GM19438 (cell line): ENCODE results near the gene PLEKHA5.

ENCODE experiments used
- ATAC-seq: cut with Tn5 transposase; IDR thresholded peaks from one replicate; pipeline ENCODE4 v1.9.1; 2021; ENCODE audit warnings: low read depth; ENCODE audit not compliant: unreplicated experiment

PLEKHA5 gene

DNA sequence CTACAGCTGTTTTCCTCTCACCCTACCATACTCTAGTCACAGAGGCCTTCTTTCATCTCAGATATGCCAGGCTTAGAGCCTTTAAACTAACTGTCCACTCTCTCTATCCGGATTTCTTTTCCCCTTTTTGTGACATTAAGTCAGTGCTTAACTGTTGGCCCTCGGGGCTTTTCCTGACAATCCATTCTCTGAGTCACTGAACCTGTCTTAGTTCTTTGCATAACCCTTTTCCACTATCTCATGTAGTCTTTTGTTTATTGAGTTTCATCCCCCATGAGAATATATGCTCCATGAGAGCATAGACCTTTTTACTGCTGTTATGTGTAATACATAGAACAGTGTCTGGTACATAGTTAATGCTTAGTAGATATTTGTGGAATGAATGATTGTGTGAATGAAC lies 68.7 kb downstream of the PLEKHA5 start:
- ATAC-seq = no peak

DNA sequence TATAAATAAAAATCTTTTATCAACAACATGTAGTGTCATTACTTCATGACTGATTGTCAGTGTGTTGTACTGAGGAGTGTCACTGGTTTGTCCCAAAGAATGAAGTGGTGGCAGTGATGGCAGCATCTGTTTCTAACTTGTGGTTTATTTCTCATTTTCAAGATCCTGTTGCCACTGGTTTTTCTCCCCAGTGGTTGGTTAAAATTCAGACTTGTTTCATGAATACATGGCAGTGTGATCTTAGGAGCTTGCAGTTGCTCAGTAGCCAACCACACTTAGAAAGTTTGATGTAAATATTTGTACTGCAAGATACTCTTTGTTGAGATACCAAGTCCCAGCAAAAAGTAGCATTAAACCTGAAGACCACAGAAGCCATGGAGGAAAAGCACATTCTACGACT lies 69.8 kb downstream of the PLEKHA5 start:
- no peak for ATAC-seq

DNA sequence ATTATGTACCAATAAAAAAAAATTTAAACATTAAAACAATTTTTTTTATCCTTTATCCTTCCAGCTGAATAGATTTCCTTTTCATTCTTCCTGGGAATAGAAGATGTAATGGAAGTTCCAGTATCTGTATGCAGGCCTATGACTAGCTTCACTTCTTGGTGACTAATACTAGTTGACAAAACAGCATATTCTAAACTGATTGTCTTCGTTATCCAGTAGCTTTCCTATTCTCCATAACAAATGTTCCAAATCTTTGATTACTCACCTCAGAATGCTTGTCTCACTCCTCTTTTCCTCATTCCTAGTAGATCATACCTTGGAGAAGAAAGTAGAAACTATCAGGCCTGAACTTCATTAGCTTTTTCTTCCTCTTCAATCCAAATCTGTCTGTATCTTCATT lies 70.7 kb downstream of the PLEKHA5 start:
- no peak for ATAC-seq

DNA sequence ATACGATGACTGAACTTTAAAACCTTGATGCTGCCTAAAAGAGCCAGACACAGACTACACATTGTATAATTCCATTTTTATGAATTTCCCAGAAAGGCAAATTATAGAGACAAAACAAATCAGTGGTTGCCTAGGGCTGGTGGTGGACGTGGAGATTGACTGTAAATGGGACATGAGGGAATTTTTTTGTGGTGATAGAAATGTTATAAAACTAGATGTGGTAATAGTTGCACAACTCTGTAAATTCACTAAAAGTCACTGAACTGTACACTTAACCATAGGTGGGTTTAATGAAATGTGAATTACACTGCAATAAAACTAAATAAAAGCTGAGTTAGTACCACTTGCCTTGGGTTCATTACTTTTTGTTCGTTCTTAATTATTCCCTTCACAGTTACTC lies 72.1 kb downstream of the PLEKHA5 start:
- ATAC-seq = no peak

DNA sequence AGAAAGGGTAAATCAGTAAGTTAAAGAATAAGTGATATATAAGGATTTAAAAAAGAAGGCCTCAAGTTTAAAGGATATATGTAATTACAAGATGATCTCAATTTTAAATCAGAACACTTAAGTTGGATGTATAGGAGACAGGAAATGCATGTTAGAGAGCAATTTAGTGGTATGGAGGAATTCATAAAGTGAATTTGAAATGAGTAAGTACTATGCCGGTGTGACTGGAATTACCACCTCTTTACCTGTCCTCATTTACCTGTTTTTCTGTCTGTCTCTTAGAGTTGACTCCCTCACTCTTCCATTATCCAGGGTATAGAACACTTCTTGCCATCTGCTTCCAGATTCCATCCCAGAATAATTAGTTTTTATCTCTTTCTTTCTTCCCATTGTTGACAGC lies 73.5 kb downstream of the PLEKHA5 start:
- ATAC-seq = no peak

DNA sequence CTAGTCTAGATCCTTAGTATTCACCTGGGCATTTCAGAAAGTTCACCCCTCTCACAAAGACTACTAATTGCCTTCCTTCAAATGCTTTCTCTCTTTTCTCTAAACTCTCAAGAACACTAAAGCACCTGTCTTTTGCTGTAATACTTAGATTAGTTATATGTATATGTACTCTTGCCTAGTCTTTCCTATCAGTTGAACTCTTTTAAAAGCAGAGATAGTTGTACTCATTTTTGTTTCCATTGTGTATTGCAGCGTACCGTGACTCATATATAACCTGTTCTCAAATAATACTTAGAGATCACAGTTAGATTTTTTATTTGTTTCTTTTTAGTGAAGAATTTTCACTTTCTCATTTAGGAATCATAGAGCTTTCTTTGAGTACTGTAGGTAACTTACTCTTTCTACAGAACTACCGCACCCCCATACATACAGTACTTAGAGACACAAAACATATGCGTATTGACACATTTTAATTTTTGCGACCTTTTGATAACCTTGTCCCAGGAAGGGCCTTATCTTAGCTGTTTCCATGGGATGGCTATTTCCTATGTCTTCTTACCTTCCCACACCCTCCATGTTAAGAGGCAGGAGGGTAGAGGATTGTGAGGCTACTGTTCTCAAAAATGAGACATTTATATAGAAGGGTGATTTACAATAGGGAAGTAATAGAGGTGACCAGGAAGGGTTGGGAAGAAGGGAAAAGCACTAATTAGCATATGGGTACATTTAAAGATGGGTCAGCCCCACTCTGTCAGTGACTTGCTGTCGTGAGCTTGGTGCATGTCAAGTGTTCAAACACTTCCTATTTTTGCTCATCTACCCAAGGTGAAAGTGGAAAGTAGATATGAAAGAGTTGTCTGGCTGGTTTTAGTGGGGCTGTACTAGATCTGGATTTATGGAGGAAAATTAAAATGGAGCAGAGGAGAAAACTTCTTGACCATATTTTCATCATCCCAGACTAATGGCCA lies 74.3 kb downstream of the PLEKHA5 start:
- ATAC-seq = no peak

DNA sequence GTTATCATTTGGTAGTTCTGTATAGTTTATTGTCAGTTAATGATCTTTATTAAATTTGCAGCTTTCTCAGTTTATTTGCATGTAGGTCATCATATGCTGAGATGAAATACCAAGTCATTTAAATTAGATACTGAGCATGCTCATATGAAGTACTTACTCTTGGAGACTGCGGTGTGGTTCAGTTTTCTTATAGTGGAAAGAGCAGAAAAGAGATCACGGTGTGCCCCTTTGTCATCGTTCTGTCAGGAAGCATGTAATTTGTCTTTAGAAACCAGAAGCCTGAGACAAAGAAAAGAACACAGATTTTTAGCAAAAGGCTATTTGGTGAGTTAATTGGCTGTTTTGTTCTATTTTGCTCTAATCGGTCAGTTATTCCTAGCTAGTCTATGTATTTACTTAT lies 75.6 kb downstream of the PLEKHA5 start:
- no peak for ATAC-seq

DNA sequence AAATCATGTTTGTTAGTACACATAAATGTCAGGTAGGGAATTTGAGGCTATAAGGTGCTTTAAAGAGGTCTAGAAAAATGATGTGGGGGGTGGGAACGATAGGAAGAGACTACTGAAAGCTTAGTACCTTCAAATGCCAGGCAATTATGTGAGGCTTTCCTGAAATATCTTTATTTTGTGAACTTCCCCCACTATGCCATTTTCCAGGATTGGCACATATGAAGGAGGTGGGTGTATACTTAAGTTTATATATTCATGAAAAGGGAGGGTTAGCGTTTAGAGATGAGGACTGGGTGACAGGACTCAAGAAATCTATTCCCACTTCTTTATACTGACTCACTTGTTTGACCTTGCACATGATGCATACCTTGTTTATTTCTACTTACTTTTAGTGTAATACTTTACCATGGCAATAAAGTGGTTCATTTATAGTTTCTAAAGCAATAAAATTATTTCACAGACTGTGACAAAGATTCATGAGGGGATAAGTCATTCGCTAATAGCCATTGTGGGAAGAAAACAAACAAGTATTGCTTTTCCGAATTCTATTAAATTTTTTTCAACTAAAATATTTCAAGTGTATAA lies 77.1 kb downstream of the PLEKHA5 start:
- ATAC-seq = no peak

DNA sequence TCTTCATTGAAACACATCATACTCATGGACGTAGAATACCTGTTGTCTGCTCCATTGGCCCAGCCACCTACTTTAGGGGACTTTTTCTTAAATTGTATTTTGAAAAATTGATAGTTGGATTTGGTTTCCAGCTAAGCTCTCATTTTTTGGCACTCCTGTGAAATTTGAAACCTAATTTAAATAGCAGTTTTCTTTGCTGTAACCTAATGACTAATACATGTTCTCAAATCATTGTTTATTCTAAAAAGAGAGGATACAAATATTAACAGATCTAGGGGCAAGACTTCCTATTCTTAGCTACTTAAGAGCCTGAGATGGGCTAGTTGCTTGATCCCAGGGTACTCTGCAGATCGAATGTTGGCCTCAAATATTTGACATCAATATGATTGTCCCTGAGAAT lies 78.9 kb downstream of the PLEKHA5 start:
- no peak for ATAC-seq

DNA sequence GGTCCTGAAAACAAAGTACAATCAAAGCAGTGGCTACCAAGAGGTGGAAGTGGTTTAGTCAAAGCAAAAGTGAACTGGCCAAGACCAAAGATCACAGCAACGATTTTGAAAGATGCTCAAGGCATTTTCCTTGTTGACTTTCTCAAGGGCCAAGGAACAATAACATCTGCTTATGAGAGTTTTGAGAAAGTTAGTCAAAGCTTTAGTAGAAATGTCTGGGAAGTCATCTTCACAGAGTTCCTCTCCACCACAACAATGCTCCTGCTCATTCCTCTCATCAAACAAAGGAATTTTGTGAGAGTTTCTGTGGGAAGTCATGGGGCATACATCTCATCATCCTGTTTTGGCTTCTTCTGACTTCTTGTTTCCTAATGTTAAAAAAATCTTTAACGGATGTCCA lies 80.1 kb downstream of the PLEKHA5 start:
- no peak for ATAC-seq

DNA sequence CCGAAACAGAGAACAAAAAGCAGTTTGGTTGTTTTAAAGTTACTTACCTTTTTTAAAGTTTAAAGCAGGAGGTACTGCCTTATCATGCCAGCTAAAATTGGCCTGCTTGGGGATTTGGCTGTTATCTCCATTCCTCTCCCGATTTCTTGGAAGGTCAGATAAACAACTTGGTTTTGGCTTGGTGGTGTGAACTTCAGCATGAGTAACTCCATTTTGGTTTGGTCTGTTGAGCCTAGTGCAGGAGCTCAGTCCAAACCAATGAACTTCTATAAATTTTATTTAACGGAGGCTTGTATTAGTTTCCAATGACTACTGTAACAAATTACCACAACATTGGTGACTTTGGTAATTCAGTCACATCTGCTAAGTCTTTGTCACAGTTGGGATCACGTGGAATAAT lies 82.3 kb downstream of the PLEKHA5 start:
- ATAC-seq = no peak

DNA sequence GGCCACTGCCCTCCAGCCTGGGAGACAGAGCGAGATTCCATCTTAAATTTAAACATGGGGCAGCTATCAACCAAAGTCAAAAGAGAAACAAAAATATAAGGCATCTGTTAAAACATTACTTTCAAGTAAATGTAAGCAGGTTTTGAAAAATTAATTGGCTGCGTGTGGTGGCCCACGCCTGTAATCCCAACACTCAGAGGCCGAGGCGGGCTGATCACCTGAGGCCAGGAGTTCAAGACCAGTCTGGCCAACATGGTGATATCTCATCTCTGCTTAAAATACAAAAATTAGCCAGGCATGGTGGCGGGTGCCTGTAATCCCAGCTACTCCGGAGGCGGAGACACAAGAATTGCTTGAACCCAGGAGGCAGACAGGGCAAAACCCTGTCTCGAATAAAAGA lies 82.7 kb downstream of the PLEKHA5 start:
- no peak for ATAC-seq

DNA sequence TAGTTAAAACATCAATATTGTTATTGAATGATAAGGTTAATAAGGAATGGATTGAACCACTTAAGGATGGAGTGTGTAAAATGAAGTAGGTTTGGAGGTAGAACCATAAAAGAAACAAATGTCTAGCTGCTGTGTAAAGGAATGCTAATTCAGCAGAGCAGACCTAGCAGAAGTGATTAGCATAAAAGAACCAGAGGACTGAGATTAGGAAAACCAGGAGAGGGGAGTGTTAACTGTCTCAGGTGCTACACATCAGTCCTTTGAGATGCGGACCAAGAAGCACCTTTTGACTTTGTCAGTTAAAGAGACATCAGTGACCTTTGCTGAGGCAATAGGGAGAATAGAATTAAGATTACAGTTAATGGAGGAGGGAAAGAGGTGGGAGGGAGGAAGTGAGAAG lies 84.5 kb downstream of the PLEKHA5 start:
- ATAC-seq = no peak

DNA sequence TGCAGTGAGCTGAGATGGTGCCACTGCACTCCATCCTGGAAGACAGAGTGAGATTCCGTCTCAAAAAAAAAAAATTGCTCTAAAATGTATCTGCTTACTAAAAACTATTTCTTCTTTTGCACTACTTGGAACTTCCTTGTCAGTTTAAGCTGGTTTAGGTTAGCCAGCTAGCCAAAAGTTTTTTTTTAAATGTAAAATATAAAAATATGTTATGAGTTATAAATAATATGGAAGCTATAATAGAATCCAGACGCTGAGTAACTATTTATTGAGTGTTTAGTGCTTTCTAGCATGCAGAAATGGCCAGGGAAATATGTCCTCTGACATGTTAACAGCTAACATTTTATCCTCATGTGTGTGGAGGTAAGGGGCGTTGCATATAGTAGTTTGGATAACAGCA lies 85.6 kb downstream of the PLEKHA5 start:
- ATAC-seq = no peak

DNA sequence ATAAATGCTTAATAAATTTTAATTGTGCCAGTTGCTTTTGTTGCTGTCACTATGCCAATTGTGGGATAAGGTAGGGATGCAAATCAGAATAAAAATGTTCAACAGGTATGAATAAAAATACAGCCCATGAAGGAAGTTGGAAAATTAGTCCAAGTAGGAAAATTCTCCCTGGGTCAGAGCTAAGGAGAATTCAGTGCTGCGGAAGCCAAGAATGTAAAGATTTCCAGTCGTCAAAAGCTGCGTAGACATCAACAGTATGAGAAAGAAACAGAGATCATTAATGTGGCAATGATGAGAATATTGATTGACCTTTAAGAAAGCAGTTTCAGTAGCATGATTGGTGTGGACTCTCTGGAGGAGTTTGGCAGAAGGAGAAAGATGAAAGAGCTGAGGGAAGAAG lies 87.9 kb downstream of the PLEKHA5 start:
- ATAC-seq = no peak

DNA sequence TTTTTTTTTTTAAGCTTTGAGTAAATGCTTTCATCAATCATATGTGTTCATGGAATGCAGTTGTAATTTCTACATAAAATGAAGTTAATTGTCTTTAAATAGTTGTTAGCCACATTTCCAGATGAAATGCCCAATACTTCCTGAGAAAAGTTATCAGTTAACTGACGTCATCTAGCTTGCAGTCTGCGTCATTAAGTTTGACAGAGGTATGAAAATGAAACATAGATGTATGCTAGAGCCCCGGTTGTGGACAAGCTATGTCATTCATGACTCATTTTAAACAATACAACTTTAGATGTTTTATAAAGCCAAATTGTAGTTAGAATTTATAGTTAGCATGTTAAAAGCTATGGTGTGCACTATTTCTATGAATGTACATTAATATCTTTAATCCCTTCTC lies 90.7 kb downstream of the PLEKHA5 start:
- ATAC-seq = no peak

DNA sequence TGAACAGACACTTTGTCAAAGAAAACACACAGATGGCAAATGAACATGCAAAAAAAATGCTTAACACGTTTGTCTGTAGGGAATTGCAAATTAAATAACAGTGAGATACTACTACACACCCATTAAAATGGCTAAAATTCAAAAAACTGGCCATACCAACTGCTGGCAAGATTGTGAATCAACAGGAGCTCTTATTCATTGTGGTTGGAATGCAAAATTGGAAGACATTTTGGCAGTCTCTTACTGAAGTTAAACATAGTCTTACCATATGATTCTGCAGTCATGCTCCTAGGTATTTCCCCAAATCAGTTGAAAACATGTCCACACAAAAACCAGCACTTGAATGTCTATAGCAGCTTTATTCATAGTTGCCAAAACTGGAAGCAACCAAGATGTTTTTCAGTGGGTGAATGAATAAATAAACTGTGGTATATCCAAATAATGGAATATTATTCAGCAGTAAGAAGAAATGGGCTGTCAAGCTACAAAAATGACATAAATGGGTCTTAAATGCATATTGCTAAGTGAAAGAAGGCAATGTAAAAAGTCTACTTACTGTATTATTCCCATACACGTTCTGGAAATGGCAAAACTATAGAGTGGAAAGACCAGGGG lies 91.4 kb downstream of the PLEKHA5 start:
- no peak for ATAC-seq

DNA sequence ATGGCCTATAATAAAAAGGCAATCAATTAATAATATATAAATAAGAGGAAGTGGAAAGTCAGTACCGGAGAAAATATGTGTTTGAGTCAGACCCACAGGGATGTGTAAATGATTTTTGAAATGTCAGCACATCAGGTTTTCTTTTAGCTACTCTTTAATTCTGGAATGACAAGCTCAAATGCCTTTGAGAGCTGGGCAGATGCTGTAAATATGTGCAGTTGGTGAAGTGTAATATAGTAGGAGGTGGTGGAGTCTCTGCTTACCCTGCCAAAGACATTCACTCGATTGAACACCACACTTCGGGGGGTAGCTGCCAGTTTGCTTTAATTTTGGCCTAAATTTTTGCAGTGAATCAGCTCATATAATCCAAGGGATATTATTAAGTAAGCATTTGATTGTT lies 93.0 kb downstream of the PLEKHA5 start:
- no peak for ATAC-seq

DNA sequence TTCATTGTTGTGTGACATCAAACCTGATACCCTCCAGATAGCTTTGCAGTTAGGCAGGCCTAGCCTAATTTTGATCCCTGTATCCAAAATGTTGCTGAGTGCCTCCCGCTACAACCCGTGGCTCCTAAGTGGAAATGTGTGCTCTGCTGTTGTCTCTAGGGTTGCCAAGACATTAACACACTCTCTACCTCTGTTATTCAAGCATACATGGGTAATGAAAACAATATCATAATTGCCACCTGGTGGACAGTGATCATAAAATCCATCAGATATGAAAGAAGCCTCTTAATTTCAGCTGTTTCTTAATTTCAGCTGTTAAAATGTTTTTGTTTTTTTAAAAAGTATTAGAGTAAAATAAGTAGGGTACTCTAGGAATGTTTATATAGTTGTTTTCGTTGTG lies 93.5 kb downstream of the PLEKHA5 start:
- no peak for ATAC-seq

DNA sequence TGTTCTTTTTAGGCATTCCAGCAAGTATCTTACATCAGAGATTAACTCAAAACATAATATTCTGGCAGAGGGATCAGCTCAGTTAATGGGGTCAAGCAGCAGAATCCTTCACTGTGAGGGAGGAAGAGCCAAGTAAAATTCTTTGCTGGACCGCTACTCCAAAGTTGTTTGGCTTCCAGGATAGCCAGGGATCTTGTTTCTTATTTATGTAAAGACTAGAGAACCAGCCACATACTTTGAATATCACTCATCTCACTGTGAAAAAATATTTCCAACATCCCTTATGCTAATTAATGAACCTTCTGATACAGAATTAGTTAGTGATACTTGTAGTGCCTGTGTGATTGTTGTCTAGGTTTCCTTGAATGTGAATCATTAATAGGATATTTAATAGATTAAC lies 94.2 kb downstream of the PLEKHA5 start:
- ATAC-seq = no peak

DNA sequence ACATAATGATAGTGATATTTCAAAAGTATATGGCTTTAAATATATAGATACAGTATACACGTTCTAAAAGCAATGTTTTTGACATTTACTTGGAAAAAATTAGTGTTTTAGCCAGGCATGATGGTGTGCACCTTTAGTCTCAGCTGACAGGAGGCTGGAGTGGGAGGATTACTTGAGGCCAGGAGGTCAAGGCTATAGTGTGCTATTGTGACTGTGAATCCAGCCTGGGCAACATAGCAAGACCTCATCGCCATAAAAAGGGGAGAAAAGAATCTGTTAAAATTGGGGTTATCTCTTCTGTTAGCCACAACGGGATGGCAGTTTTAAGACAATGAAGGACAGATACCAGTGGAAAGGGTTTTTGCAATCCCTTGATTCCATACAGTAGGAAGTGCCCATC lies 95.2 kb downstream of the PLEKHA5 start:
- ATAC-seq = no peak
